GM19025 (cell line): ENCODE measurements around the gene FAM180A.
"Not testable (repeated sequence)": the region's sequence is repeated elsewhere in the genome, so short reads cannot be mapped to it uniquely, and the experiment has no call there.

Experiments
- ATAC-seq: cut with Tn5 transposase; IDR thresholded peaks from one replicate; pipeline ENCODE4 v1.9.1; 2021; ENCODE audit warnings: mild to moderate bottlenecking, low read depth, moderate library complexity; ENCODE audit not compliant: unreplicated experiment

Gene FAM180A

DNA sequence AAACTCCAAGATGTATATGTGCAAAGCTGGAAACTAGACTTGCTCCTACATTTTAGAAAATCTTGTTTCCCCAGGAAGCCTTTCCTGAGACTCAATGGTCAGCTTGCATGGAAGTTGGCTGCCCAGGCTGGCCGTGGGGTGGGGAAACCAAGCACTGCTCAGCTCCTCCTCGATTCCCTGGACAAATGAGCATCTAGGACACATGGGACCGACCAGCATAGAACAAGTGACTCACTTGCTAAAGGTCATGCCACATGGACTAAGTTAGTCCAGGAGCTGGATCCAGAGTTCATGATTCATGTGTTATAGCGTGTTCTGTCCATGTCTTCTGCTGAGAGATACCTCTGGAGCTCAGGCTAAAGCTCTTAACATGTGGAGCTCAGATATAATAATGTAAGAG is 6.2 kb downstream of the FAM180A start:
- ATAC-seq, result no peak

DNA sequence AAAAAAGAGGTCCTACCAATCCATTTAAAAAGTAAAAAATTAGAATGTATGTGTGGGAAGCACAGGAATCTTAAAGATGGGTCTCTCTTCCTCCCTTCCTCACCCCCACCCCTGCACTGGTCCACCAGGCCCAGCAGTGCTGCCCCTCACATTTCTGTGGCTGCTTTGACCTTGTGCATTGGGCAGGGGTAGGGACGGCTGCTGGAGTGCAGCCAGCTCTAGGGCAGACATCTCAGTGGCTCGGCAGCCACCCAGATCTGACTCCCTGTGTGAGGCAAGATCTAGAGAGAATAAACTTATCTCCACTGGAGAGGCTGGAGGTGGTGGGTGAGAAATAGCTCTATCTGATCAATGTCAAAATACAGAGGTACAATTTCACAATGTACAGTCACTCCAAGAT is 6.7 kb downstream of the FAM180A start:
- no peak for ATAC-seq

DNA sequence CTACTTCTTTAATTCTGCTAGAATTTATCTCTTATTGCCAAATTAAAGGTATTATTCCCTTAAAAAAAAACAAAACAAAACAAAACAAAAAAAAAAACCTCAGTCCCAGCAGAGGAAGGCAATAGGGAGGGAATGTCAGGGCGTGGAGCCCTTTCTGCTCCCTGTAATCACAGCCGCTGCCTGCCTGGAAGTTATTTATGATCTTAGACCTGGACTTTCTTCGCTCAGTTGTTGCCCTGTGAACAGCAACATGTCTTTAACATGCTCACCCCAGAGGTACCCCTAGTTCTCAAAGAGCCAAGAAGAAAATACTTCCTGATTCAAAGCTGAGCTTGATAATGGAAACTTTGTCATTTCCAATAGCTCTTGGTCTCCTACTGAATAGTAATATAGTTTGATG is 7.7 kb downstream of the FAM180A start:
- ATAC-seq, result no peak

DNA sequence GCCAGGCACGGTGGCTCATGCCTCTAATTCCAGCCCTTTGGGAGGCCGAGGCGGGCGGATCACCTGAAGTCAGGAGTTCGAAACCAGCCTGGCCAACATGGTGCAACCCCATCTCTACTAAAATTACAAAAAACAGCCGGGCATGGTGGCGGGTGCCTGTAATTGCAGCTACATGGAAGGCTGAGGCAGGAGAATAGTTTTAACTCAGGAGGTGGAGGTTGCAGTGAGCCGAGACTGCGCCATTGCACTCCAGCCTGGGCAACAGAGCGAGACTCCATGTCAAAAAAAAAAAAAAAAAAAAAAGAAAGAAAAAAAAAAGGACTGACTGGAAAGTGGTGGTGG is 11.3 kb downstream of the FAM180A start:
- not testable (repeated sequence) for ATAC-seq

DNA sequence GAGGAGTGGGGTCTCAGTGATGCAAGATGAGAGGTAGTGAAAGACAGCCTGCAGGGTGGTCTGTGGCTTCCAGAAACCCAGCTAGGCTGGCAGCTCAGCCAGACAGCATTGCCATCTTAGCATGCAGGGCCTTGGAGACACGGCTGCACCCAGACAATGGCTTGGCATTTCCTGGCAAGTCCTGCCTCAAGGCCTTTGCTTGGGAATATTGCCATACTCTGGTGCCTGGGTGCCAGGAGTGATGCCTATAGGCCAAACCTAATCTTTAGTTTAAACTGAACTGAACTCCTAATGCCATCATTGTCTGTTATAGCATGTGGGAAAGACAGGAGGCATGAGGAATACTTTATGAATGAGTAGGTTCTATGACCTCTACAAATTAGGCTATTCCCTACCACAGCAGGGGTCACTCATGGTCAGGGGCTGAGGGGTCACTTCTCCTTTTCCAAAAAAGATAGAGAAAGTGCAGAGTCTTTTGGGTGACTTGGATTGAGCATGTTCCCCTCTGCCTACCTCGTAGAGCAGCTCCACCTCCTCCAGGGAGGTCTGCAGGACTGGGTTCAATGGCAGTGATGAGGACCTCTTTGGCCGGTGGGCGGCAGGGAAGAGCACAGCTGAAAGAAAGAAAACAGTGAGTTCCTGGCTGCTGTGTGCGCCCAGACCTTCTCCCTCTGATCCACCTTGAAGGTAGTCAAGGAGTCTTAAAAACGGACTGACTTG is 11.9 kb downstream of the FAM180A start:
- ATAC-seq, result no peak

DNA sequence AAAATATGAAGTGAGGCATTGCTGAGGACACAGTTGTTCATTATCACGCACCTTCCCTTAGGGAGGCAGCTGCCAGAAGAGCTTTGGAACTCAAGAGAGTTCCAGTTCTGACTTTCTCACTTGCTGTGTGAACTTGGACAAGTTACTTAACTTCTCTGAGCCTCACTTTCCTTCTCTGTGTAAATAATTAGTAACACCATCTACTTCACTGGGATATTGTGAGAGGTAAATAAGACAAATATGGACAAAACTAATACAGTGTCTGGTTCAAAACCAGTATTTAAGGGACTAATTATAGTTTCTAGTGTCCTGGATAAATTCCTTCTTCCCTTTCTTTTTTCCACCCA is 14.3 kb downstream of the FAM180A start:
- ATAC-seq, result no peak

DNA sequence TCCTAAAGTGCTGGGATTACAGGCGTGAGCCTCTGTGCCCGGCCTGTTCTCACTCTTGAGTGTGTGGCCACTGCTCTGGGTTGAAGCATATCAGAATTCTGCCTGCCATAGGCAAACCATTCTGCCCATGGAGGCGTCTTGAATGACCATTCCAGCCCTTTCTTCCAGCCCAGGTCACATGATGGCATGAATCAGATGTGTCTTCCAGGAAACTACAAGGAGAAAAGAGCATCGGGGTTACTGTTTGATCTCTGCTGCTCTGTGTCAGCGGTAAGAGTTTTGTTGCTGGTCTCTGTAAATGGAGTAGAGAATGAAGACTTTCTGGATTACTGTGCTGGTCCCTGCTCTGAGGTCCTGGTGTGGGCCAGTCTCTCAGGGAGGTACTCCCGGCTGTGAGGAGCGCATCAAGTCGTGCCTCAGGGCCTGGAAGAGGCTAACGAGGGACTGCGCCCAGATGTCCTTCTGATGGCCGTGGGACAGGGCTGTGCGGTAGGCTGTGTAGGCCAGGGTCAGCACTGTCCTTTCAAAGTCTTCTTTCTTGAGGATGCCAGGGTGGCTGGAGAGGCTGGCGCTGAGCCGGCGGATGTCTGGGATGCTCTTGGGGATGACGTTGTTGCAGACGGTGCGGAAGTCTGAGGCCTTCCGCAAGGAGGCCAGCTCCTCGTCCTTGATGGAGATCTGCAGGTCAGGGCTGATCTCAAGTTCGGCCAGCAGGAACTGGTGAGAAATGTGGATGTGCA is 14.8 kb downstream of the FAM180A start:
- no peak for ATAC-seq

DNA sequence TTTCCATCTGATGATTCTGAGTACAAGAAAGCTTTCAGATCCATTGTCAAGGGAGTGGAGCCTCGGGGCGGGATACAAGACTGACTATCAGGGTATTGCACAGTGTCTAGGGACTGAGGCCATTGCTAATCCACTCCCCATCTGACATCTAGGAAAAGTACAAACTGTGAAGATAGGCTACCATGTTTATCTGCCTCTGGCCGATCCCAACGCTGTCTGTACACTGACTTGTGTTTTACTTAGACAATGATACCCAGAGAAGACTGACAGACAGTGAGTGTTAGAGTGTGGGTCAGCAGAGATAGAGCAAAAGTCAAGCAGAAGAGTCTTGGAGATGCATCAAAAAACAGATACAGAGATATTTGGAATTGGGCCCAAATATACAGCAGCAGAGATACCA is 17.5 kb downstream of the FAM180A start:
- no peak for ATAC-seq

DNA sequence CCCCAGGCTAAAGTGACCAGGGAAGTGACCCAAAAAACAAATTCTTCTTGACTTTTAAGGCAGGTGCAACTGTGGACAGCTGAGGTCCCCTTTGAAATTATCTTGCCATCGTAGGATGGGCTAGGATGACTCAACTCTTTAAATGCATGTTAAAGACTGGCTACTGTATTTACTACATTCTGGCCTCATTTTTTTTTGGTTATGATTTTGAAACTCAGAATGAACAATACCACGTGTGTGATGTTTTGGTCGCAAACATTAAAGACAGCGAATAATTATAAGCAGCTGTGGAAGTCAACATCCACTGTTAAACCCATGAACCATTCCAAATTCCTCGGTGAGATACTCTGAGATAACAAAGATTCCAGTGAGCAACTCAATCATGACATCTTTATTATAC is 19.4 kb downstream of the FAM180A start:
- ATAC-seq, result no peak

DNA sequence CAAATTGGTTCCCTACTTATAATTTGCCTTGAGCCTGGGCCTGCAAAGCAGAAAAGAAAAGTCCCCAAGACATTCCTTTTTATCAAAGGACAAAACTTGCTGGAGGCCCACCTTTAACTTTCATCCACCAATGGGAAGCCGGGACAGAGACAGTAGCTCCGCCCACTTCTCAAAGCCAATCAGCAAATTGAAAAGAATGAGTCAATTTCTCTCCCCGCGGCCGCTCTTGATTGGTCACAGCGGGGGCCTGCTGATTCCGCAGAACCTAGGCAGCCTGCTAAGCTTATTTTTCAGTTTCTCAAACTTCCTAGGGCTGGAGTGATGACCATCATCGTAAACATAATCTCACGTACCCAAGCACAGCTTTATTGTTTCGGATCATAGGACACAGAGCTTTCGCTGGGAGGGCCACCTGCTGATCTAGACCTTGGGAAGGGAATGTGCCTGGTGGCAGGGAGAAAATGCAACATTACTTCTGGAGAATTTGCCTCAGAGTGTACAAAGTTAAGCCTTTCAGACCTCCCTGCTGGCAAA is 20.4 kb downstream of the FAM180A start, which contains the start of gene SLC13A4:
Gene SLC13A4, minus strand, starts transcription at position 51 of the 534 bp plus-strand sequence. CDS start 690 bp downstream, outside the sequence.
- ATAC-seq, result no peak

DNA sequence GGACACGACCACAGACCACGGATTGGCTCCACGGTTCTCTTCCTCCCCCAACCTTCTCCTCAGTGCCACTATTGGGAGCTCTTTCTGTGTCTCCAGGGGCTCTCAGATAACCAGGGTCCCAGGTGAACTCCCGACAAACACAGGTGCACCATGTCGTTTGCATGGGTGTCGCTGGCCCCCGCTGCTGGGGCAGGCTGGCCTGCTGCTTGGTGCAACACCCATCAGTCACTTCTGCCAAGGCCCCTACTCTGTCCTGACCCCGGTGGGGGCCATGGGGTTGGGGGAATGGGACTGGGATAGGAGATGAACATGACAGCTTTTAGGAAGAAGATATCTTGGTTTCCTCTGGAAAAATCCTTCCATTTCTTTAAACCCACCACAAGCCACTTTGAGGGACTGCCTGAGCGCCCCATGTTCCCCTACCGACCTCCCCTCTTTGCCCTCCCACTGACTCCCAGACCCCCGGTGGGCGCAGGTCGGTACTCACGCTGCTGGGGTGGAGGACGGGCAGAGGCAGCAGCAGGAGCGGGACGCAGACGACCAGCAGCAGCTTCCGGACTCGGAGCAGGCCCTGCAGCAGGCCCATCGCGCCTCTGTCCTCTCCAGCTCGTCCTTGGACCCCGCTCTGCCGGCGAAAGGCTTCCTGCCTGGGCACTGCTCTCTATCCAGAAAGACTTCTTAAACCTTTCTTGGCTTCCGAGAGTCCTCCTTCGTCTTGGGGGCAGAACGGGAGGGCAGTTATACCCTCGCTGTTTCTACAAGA is 21.5 kb downstream of the FAM180A start:
- no peak for ATAC-seq

DNA sequence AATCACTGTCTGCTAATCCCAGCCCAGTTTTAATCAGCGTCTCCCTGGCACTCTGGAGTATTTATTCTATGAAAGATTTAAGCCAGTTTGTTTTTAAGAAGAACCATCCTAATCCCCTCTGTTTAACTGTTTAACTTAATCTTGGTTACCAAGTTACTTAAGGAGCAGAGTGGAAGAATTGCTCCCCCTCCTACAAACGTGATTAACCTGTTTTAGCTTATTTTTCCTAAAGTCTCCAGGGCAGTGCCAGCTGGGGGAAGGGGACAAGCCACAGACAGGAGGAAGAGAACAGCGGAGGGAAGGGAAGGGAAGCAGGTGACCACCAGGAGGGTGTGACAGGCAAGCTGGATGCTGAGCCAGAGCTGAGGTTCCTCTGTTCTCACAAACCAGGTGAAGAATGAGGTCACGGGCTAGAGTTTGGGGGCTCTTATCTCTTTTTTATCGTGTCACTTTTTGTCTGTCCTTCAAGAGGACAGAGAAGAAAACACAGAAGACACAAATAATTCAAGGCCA is 22.3 kb downstream of the FAM180A start:
- ATAC-seq, result no peak

DNA sequence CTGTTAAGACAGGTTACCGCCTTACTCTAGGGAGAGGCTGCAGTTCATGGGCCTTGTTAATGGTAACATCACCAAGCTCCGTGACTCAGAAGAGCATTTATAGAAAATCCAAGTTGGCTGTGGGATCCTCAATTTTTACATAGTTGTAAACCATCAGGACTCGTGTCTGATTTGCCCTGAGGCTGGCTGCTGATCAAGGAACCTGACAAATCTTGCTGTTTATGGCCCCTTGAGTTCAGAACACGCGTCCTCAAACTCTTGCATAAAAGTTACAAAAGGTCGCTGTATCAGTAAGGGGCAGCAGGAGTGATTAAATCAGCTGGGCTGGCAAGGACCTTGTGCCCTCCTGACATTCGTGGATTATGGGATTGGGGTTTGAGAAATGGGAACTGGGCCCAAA is 25.2 kb downstream of the FAM180A start:
- ATAC-seq, result no peak

DNA sequence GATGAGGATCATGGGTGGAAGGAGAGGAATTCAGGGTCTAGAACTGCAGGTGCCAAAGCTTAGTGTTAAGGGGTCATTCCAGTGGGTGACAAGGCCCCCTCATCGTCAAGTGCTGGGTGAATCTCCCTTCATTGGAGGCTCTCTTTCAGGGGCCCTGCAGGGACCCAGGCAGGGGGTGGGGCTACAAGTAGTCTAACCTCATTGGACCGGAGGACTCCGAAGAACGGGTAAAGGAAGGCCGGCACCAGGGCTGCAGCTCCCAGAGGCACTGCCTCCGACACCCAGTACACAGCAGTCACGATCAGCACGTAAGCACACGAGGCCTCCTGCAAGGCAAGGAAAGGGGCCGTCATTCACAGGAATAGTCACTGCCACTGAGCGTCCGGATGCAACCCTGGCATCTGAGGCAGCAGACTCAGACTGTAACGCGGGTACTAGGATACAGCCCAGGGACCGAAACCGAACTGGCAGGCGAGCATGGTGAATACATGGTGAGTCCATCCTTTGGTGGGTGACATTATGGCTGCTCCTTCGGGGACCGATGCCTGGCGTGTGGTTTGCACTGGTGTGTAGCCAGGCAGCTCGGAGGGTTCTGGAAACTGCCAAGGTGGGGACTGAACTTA is 27.3 kb downstream of the FAM180A start:
- no peak for ATAC-seq

DNA sequence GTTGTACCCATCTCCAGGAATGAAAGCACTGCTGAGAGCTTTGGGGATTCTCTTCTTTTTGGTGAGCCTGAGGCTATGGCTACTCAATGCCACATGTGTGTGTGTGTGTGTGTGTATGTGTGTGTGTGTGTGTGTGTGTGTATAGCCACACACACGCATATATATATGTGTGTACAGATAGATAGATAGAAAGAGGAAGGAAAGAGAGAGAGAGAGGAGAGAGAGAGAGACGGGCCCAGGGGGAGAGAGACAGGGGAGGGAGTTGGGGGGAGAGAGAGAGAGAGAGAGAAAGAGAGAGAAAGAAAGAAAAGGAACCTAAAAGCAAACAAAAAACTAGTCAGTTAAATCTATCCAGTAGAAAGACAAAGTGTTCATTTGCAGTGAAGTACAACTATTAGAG is 28.9 kb downstream of the FAM180A start:
- ATAC-seq, result no peak

DNA sequence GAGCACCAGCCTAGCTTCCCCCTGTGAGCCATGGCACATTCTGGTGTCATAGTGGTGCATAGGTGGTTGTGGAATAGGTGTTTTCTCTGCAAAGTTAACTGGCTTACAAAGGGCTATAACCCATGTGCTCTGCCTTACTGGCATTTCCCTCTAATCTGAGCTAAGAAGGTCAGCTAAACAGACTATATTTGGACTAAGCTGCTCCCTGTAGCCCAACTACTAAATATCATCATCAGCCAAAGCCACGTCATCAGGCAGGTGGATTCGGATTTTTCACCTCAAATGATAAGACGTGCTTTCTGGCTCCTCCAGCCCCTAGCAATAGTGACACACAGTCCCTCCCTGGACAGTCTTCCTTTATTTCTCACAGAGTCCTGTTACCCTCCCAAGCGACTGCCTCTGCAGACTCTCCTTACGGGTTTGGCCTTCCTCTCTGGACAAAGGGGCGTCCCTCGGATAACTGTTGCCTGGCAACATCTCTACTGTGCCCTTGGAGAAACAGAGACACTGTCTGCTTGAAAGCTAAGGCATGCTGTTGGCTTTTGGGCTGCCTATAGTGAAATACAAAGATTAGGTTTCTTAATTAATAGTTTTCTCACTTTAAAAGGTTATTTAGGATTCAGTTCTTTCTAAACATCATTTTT is 29.7 kb downstream of the FAM180A start:
- no peak for ATAC-seq

DNA sequence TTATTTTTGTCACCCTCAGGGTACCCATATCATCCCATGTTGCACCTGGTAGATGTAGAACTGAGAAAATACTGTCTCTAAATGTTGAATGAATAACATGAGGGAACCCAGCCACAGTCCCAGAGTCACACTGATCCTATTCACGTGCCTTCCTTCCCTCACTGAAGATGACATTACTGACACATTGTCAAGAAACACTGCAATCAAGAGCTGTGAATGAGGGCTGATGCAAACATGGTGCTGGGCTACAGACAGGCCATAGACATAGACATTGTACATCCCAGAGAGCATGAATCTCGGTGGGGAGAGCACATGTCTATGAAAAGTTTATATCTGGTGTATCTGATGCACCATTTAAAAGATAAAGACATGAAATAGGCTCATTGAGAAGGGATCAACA is 30.4 kb downstream of the FAM180A start:
- ATAC-seq, result no peak

DNA sequence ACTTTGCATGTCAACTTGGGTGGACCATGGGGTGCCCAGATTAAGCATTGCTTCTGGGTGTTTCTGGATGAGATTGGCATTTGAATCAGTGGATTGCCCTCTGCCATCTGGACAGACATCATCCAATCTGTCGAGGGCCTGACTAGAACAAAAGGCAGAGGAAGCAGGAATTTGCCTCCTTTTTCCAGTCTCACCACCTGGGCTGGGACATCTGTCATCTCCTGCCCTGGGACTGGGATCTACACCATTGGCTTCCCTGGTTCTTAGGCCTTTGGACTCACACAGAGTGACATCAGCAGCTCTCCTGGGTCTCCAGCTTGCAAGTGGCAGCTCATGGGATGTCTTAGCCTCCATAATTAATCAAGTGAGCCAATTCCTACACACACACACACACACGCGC is 30.9 kb downstream of the FAM180A start:
- no peak for ATAC-seq

DNA sequence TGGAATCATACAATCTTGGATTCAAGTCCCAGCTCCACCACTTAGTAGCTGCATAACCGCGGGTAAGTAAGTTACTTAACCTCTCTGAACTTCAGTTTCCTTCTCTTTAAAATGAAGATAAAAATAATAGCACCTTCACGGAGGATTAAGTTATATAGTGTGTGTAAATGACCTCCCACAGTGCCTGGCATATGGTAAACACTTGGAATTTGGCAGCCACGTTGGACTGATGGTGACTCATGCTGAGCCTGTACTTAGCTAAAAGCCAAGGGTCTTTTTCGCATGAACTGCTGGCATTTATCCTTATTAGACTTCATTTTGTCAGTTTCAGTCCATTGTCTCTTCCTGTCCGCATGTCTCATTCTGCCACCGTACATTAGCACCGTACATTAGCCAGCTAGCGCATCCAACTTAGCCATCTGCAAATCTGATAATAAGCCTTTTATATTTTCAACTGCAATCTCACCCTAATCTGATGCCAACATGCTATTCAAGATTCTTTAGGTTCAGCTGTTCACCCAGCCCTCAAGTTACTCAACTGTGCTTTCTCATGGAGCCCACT is 31.9 kb downstream of the FAM180A start:
- no peak for ATAC-seq

DNA sequence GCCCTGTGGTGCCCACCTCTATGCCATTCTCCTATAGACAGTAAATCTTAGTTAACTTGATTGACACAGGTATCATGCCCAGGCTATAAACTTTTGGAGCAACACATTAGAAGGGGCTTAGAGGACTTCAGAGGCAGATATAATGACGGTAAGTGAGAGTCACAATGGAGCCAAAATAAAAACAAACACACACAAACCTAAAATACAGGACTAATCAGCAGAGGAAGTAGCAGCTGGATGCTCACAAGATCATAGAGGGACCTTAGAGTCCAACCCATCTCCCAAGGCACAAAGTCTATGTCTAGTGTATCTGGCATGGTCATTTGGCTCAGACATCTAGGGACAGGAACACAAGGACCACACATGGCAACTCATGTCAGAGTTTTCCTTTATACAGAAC is 32.9 kb downstream of the FAM180A start:
- no peak for ATAC-seq
